ENCODE data around the gene ZFP2. TPM values are rescaled to one million over a fixed set of nuclear protein-coding genes. Genes with fewer than 3 reads are reported as not detected.
A peak's percentile ranks its signal among the peaks of the same experiment; 100 is the strongest.

Gene ZFP2
- total and polyA plus RNA-seq, 2 of the 13 experiments (the other 11 are each of a cell fraction or from before 2014, with no cell fraction given), result 0.27 to 0.42 TPM

DNA sequence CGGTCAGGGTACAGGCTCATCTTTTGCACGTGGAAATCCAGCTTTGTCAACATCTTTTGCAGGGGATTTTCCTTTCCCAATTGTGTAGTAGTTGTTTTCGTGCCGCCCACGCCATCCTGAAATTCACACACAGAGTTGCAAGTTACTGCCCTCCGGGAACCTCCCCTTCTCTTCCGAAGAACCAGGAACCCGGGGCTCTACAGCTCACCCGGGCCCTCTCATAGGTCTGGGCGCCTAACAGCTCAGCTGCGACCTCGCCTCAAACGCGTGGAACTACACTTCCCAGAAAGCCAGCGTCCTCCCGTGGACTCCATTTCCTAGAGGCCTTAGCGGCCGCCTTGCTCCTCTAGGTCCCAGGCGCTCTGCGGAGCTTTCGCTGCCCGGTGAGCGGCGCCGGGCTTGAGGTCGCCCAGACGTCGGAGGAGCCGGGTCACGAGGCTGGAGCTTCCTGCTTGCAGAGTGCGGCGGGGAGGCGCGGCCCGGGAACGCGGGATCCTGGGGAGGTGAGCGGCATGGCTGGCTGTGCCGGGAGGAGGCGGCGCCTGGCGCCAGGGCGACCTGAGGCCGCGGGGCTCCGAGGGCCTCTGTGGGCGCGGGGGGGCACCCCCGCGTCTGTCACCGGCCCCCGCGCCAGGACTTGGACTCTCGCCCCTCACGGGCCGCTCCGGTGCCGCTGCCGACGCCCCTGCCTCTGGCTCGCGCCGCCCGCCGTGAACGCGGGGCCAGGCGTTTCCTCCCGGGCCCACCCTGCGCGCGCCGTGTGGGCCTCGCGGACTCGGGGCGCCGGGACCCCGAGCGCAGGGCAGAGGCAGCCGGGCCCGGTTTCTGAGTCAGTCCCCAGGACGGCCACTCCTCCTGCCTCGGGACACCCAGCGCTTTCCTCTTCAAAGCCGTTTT lies 35.8 kb upstream of the ZFP2 start, which contains the start of gene ZNF354B (continued):
- no peak; the same call in 1 of the 2 replicates for TF ChIP-seq NAIF1 (CRISPR knock-in tag; IDR thresholded peaks at IDR 0.05; ENCODE audit: borderline replicate concordance)
- TF ChIP-seq MXD4 (CRISPR knock-in tag; IDR thresholded peaks at IDR 0.05), result peak; percentile 89
- no peak for TF ChIP-seq ZFP1 (CRISPR knock-in tag; IDR thresholded peaks at IDR 0.05)
- TF ChIP-seq ZNF563 (CRISPR knock-in tag; IDR thresholded peaks at IDR 0.05), result no peak; the same call in none of the 2 replicates
- peak; percentile 24 for TF ChIP-seq RAD21 (CRISPR knock-in tag; IDR thresholded peaks at IDR 0.05)
- TF ChIP-seq HDAC1 (CRISPR knock-in tag; IDR thresholded peaks at IDR 0.05), result peak; percentile 80; the same call in 1 of the 2 replicates
- TF ChIP-seq, protein P1, sequence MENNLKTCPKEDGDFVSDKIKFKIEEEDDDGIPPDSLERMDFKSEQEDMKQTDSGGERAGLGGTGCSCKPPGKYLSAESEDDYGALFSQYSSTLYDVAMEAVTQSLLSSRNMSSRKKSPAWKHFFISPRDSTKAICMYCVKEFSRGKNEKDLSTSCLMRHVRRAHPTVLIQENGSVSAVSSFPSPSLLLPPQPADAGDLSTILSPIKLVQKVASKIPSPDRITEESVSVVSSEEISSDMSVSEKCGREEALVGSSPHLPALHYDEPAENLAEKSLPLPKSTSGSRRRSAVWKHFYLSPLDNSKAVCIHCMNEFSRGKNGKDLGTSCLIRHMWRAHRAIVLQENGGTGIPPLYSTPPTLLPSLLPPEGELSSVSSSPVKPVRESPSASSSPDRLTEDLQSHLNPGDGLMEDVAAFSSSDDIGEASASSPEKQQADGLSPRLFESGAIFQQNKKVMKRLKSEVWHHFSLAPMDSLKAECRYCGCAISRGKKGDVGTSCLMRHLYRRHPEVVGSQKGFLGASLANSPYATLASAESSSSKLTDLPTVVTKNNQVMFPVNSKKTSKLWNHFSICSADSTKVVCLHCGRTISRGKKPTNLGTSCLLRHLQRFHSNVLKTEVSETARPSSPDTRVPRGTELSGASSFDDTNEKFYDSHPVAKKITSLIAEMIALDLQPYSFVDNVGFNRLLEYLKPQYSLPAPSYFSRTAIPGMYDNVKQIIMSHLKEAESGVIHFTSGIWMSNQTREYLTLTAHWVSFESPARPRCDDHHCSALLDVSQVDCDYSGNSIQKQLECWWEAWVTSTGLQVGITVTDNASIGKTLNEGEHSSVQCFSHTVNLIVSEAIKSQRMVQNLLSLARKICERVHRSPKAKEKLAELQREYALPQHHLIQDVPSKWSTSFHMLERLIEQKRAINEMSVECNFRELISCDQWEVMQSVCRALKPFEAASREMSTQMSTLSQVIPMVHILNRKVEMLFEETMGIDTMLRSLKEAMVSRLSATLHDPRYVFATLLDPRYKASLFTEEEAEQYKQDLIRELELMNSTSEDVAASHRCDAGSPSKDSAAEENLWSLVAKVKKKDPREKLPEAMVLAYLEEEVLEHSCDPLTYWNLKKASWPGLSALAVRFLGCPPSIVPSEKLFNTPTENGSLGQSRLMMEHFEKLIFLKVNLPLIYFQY (CRISPR knock-in tag; IDR thresholded peaks at IDR 0.05; ENCODE audit: borderline replicate concordance), result no peak
- no peak for TF ChIP-seq ZNF83 (CRISPR knock-in tag; IDR thresholded peaks at IDR 0.05; ENCODE audit: borderline replicate concordance)
- no peak for TF ChIP-seq SAFB2 (CRISPR knock-in tag; IDR thresholded peaks at IDR 0.05; ENCODE audit: borderline replicate concordance, low read depth)
- TF ChIP-seq RARA (CRISPR knock-in tag; IDR thresholded peaks at IDR 0.05), result peak; percentile 32; the same call in 1 of the 2 replicates
- TF ChIP-seq CREB1 (IDR thresholded peaks at IDR 0.05), result 0 out of 2 replicates have a peak, but pooled peaks have one; percentile 36
- TF ChIP-seq CREB1 (CRISPR knock-in tag; IDR thresholded peaks at IDR 0.05), result peak; percentile 67
- no peak; the same call in 1 of the 2 replicates for TF ChIP-seq ZSCAN29 (CRISPR knock-in tag; conservative IDR thresholded peaks at IDR 0.05)
- TF ChIP-seq ZNF446 (CRISPR knock-in tag; IDR thresholded peaks at IDR 0.05), result 0 out of 2 replicates have a peak, but pooled peaks have one; percentile 66
- TF ChIP-seq, protein P2, sequence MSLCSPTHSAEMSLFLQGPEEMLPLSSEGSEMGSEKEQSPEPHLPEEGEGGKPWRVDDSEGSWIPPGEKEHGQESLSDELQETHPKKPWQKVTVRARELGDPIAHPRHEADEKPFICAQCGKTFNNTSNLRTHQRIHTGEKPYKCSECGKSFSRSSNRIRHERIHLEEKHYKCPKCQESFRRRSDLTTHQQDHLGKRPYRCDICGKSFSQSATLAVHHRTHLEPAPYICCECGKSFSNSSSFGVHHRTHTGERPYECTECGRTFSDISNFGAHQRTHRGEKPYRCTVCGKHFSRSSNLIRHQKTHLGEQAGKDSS (CRISPR knock-in tag; IDR thresholded peaks at IDR 0.05; ENCODE audit: borderline replicate concordance, low read depth), result peak; percentile 45; the same call in 1 of the 2 replicates
- TF ChIP-seq ZNF264 (CRISPR knock-in tag; IDR thresholded peaks at IDR 0.05), result peak; percentile 58; the same call in 1 of the 2 replicates
- TF ChIP-seq, protein P3, sequence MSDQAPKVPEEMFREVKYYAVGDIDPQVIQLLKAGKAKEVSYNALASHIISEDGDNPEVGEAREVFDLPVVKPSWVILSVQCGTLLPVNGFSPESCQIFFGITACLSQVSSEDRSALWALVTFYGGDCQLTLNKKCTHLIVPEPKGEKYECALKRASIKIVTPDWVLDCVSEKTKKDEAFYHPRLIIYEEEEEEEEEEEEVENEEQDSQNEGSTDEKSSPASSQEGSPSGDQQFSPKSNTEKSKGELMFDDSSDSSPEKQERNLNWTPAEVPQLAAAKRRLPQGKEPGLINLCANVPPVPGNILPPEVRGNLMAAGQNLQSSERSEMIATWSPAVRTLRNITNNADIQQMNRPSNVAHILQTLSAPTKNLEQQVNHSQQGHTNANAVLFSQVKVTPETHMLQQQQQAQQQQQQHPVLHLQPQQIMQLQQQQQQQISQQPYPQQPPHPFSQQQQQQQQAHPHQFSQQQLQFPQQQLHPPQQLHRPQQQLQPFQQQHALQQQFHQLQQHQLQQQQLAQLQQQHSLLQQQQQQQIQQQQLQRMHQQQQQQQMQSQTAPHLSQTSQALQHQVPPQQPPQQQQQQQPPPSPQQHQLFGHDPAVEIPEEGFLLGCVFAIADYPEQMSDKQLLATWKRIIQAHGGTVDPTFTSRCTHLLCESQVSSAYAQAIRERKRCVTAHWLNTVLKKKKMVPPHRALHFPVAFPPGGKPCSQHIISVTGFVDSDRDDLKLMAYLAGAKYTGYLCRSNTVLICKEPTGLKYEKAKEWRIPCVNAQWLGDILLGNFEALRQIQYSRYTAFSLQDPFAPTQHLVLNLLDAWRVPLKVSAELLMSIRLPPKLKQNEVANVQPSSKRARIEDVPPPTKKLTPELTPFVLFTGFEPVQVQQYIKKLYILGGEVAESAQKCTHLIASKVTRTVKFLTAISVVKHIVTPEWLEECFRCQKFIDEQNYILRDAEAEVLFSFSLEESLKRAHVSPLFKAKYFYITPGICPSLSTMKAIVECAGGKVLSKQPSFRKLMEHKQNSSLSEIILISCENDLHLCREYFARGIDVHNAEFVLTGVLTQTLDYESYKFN (CRISPR knock-in tag; conservative IDR thresholded peaks at IDR 0.05), result peak; percentile 56
- peak; percentile 88 for TF ChIP-seq CCDC6 (CRISPR knock-in tag; IDR thresholded peaks at IDR 0.05)
- peak; percentile 57; the same call in 1 of the 2 replicates for TF ChIP-seq CHD2 (IDR thresholded peaks at IDR 0.05; ENCODE audit: low read depth, low read length)
- TF ChIP-seq ZNF598 (CRISPR knock-in tag; IDR thresholded peaks at IDR 0.05; ENCODE audit: borderline replicate concordance), result peak; percentile 28; the same call in 1 of the 2 replicates
